22Rv1 (cell line): ENCODE measurements around the gene RNF166.

Source experiments
- H3K27ac ChIP-seq: fragments of 450-650 bp; 2 replicates; pipeline ENCODE4 v1.5.1; 2017
- CTCF ChIP-seq: fragments of 450-650 bp; IDR thresholded peaks from 2 replicates; pipeline ENCODE4 v1.5.1; 2017; ENCODE audit warnings: mild to moderate bottlenecking
- ZFX ChIP-seq: fragments of 450-650 bp; IDR thresholded peaks from 2 replicates; pipeline ENCODE4 v1.6.1; 2017; ENCODE audit warnings: antibody characterized with exemption, borderline replicate concordance

RNF166 gene

GRCh38 chr16:88739139-88739976 lies 33.1 kb upstream of the RNF166 start:
- TF ChIP-seq CTCF: no peak
- no peak for TF ChIP-seq ZFX
- H3K27ac ChIP-seq: peak overlapping the region; percentile 44; the same call in 1 of the 2 replicates

- TF ChIP-seq ZFX: no peak
- no peak for TF ChIP-seq CTCF
- peak overlapping the region; percentile 44; the same call in 1 of the 2 replicates for H3K27ac ChIP-seq
Observed at GRCh38 chr16:88738151-88739084, 32.2 kb upstream of the RNF166 start.

- H3K27ac ChIP-seq: peak overlapping the region; percentile 39; the same call in 1 of the 2 replicates
- TF ChIP-seq CTCF (peak; percentile 100), ZFX (no peak)
Observed at GRCh38 chr16:88737298-88738150, 31.3 kb upstream of the RNF166 start.

- no peak overlapping the region for H3K27ac ChIP-seq
- TF ChIP-seq CTCF: no peak
- TF ChIP-seq ZFX: no peak
Observed at GRCh38 chr16:88736496-88736895, 30.3 kb upstream of the RNF166 start.

GRCh38 chr16:88736088-88736487 lies 29.9 kb upstream of the RNF166 start:
- no peak for TF ChIP-seq ZFX
- TF ChIP-seq CTCF: no peak
- no peak overlapping the region for H3K27ac ChIP-seq

- TF ChIP-seq CTCF: no peak
- TF ChIP-seq ZFX: no peak
Observed at GRCh38 chr16:88735616-88736015, 29.4 kb upstream of the RNF166 start.

More at GRCh38 chr16:88735616-88736015, 29.4 kb upstream of the RNF166 start:
- no peak overlapping the region for H3K27ac ChIP-seq
